Measurements from ENCODE around the gene TMEM202. TPM values are rescaled to one million over a fixed set of nuclear protein-coding genes. Genes with fewer than 3 reads are reported as not detected.
"Not testable (repeated sequence)": the region's sequence is repeated elsewhere in the genome, so short reads cannot be mapped to it uniquely, and the experiment has no call there.

The TMEM202 gene
- total RNA-seq, 4 donors from 2014 or later: not detected

- intact Hi-C loops (cut with DNase I; ENCODE audit: low total_unique reads): no loop called here
Observed at GRCh38 chr15:72404356-72404755, 6.3 kb downstream of the TMEM202 start.

GRCh38 chr15:72404841-72405240 lies 6.7 kb downstream of the TMEM202 start:
- no peak overlapping the region for H3K4me3 ChIP-seq (ENCODE audit: low read depth, poor library complexity, severe bottlenecking)
- TF ChIP-seq POLR2A (IDR thresholded peaks at IDR 0.05) (no peak), CTCF (IDR thresholded peaks at IDR 0.05) (no peak)
- intact Hi-C loops (cut with DNase I; ENCODE audit: low total_unique reads): no loop called here

More at GRCh38 chr15:72404356-72404755, 6.3 kb downstream of the TMEM202 start:
- H3K4me3 ChIP-seq (ENCODE audit: low read depth, poor library complexity, severe bottlenecking): no peak overlapping the region
- WGBS, 2 donors: 64 to 65% methylated on average over 3 of the region's 3 CpGs
- DNase-seq (ENCODE audit: low spot score in 2 of 2): no peak
- no peak for TF ChIP-seq POLR2A (IDR thresholded peaks at IDR 0.05)
- no peak for TF ChIP-seq CTCF (IDR thresholded peaks at IDR 0.05)

GRCh38 chr15:72406936-72407335 lies 8.8 kb downstream of the TMEM202 start:
- no peak for DNase-seq (ENCODE audit: low spot score in 2 of 2)
- intact Hi-C loops (cut with DNase I; ENCODE audit: low total_unique reads): no loop called here
- H3K4me3 ChIP-seq (ENCODE audit: low read depth, poor library complexity, severe bottlenecking): no peak overlapping the region
- 70 to 75% methylated on average over 3 of the region's 3 CpGs for WGBS, 2 donors
- TF ChIP-seq CTCF (IDR thresholded peaks at IDR 0.05) (no peak), POLR2A (IDR thresholded peaks at IDR 0.05) (no peak)

More at GRCh38 chr15:72404841-72405240, 6.7 kb downstream of the TMEM202 start:
- DNase-seq (ENCODE audit: low spot score in 2 of 2): no peak

- no peak overlapping the region for H3K4me3 ChIP-seq (ENCODE audit: low read depth, poor library complexity, severe bottlenecking)
- 89 to 94% methylated on average over 5 of the region's 5 CpGs for WGBS, 2 donors
- no peak for DNase-seq (ENCODE audit: low spot score in 2 of 2)
- intact Hi-C loops (cut with DNase I; ENCODE audit: low total_unique reads): no loop called here
- TF ChIP-seq CTCF (IDR thresholded peaks at IDR 0.05): no peak
- no peak for TF ChIP-seq POLR2A (IDR thresholded peaks at IDR 0.05)
Observed at GRCh38 chr15:72411111-72411510, 13.0 kb downstream of the TMEM202 start.

- 21 to 46% methylated on average over 1 of the region's 1 CpG for WGBS, 2 donors
- TF ChIP-seq CTCF (IDR thresholded peaks at IDR 0.05) (no peak), POLR2A (IDR thresholded peaks at IDR 0.05) (no peak)
- intact Hi-C loops (cut with DNase I; ENCODE audit: low total_unique reads): no loop called here
- DNase-seq (ENCODE audit: low spot score in 2 of 2): no peak
- H3K4me3 ChIP-seq (ENCODE audit: low read depth, poor library complexity, severe bottlenecking): no peak overlapping the region
Observed at GRCh38 chr15:72411544-72411943, 13.4 kb downstream of the TMEM202 start.

GRCh38 chr15:72413337-72413736 lies 15.2 kb downstream of the TMEM202 start:
- intact Hi-C loops (cut with DNase I; ENCODE audit: low total_unique reads); H3K4me3 ChIP-seq (ENCODE audit: low read depth, poor library complexity, severe bottlenecking); DNase-seq (ENCODE audit: low spot score in 2 of 2): not testable (repeated sequence)
- WGBS, 2 donors: 74 to 83% methylated on average over 3 of the region's 3 CpGs
